ENCODE measurements around the gene USP5. TPM values are rescaled to one million over a fixed set of nuclear protein-coding genes. Genes with fewer than 3 reads are reported as not detected.

The USP5 gene
- total RNA-seq, 4 donors from 2014 or later, result 50.6 to 60.0 (median 54.0) TPM

- Histone ChIP-seq H3K27me3 (peaks cover 0 to 10% (median 0%) of the 10 kb centered on the region in 4 donors), H3K36me3 (peaks cover 0 to 19% (median 0%) of the 10 kb centered on the region in 3 donors), H3K4me3 (no peak overlapping the region), H3K27ac (no peak overlapping the region), H3K4me1 (peaks cover 13 to 28% (median 14%) of the 10 kb centered on the region in 3 donors), H3K9me3 (no peaks in the 10 kb centered on the region)
- TF ChIP-seq POLR2A (IDR thresholded peaks at IDR 0.05) (no peak), CTCF (IDR thresholded peaks at IDR 0.05) (no peak)
- no peak for DNase-seq
- WGBS, 2 donors, result 82 to 91% methylated on average over 10 to 13 of the region's 15 CpGs
- intact Hi-C loops (cut with DNase I), result no loop called here
Observed at GRCh38 chr12:6912164-6912935, 60.4 kb downstream of the USP5 start.

GRCh38 chr12:6914246-6914946, 62.4 kb downstream of the USP5 start, which contains the start of gene ENO2:
TSS of gene ENO2 (plus strand) at chr12:6914580. CDS start at chr12:6915833, 1,253 bp downstream.
- H3K4me1 ChIP-seq, result peaks cover 13 to 28% (median 14%) of the 10 kb centered on the region in 3 donors
- H3K4me3 ChIP-seq, result peak within 1 kb of the TSS; percentile 50 to 77 (median 62)
- peak in 1 of 4 donors; percentile 47 for TF ChIP-seq POLR2A (IDR thresholded peaks at IDR 0.05)
- TF ChIP-seq CTCF (IDR thresholded peaks at IDR 0.05), result no peak
- no peaks in the 10 kb centered on the region for H3K9me3 ChIP-seq
- peak within 1 kb of the TSS; percentile 53 to 89 (median 80) for H3K27ac ChIP-seq
- H3K27me3 ChIP-seq, result peaks cover 0 to 10% (median 0%) of the 10 kb centered on the region in 4 donors
- DNase-seq, result no peak
- intact Hi-C loops (cut with DNase I), result no loop called here
- peaks cover 0 to 30% (median 0%) of the 10 kb centered on the region in 3 donors for H3K36me3 ChIP-seq
- WGBS, 2 donors, result 0 to 3% methylated on average over 11 to 55 of the region's 68 CpGs

- DNase-seq, result no peak
- Histone ChIP-seq H3K4me3 (peak overlapping the region; percentile 50 to 77 (median 62)), H3K9me3 (no peaks in the 10 kb centered on the region), H3K27me3 (peaks cover 0 to 10% (median 0%) of the 10 kb centered on the region in 4 donors), H3K4me1 (peaks cover 13 to 28% (median 14%) of the 10 kb centered on the region in 3 donors), H3K27ac (peak overlapping the region; percentile 53 to 89 (median 80)), H3K36me3 (peaks cover 0 to 33% (median 0%) of the 10 kb centered on the region in 3 donors)
- TF ChIP-seq POLR2A (IDR thresholded peaks at IDR 0.05), result no peak
- no peak for TF ChIP-seq CTCF (IDR thresholded peaks at IDR 0.05)
- intact Hi-C loops (cut with DNase I), result no loop called here
- WGBS, 2 donors, result 14 to 15% methylated on average over 17 of the region's 29 CpGs
Observed at GRCh38 chr12:6914947-6915788, 63.2 kb downstream of the USP5 start.

GRCh38 chr12:6915789-6916285, 63.9 kb downstream of the USP5 start:
- TF ChIP-seq CTCF (IDR thresholded peaks at IDR 0.05) (no peak), POLR2A (IDR thresholded peaks at IDR 0.05) (no peak)
- peaks cover 13 to 28% (median 14%) of the 10 kb centered on the region in 3 donors for H3K4me1 ChIP-seq
- H3K4me3 ChIP-seq, result peak overlapping the region in 2 of 4 donors; percentile 52 to 77
- peaks cover 0 to 10% (median 0%) of the 10 kb centered on the region in 4 donors for H3K27me3 ChIP-seq
- WGBS, 2 donors, result 66% methylated on average over 4 of the region's 14 CpGs; no CpG with 5 or more reads in 1 of the 2 donors
- no peak for DNase-seq
- H3K27ac ChIP-seq, result no peak overlapping the region
- intact Hi-C loops (cut with DNase I), result no loop called here
- no peaks in the 10 kb centered on the region for H3K9me3 ChIP-seq
- peaks cover 0 to 33% (median 0%) of the 10 kb centered on the region in 3 donors for H3K36me3 ChIP-seq

Other genes starting within 250 kb of the USP5 start
- 100 to 1,000 TPM; 116 to 165 (median 127) TPM for gene CHD4, start 244.8 kb upstream of the USP5 start, total RNA-seq
- 10 to 100 TPM; 12.8 to 46.0 (median 17.4) TPM for gene LPAR5, start 216.2 kb upstream of the USP5 start, total RNA-seq
- gene ACRBP, start 204.7 kb upstream of the USP5 start, total RNA-seq, result 1 to 10 TPM in 2 of 4 donors, under 1 TPM in 1, not detected in 1; 0.35 to 4.0 (median 3.2) TPM
- gene ING4, start 189.0 kb upstream of the USP5 start, total RNA-seq, result 10 to 100 TPM in 3 of 4 donors, 1 to 10 TPM in 1; 8.3 to 37.0 (median 26.9) TPM
- gene ZNF384, start 162.8 kb upstream of the USP5 start, total RNA-seq, result 10 to 100 TPM; 19.6 to 36.2 (median 26.8) TPM
- gene PIANP, start 151.3 kb upstream of the USP5 start, total RNA-seq, result under 1 TPM in 2 of 4 donors, not detected in 2; 0.11 to 0.19 TPM
- 10 to 100 TPM; 39.6 to 57.5 (median 49.1) TPM for gene COPS7A, start 128.1 kb upstream of the USP5 start, total RNA-seq
- gene MLF2, start 99.0 kb upstream of the USP5 start, total RNA-seq, result 100 to 1,000 TPM; 158 to 170 (median 162) TPM
- 100 to 1,000 TPM in 3 of 4 donors, 10 to 100 TPM in 1; 78.2 to 149 (median 123) TPM for gene PTMS, start 85.8 kb upstream of the USP5 start, total RNA-seq
- under 1 TPM in 3 of 4 donors, not detected in 1; 0.35 to 0.76 (median 0.50) TPM for gene LAG3, start 79.6 kb upstream of the USP5 start, total RNA-seq
- gene CD4, start 62.6 kb upstream of the USP5 start, total RNA-seq, result 10 to 100 TPM in 1 of 4 donors, 1 to 10 TPM in 3; 1.2 to 11.8 (median 5.0) TPM
- gene GPR162, start 30.3 kb upstream of the USP5 start, total RNA-seq, result 1 to 10 TPM in 3 of 4 donors, not detected in 1; 1.3 to 2.3 (median 1.5) TPM
- 1 to 10 TPM; 2.6 to 6.6 (median 4.4) TPM for gene P3H3, start 23.7 kb upstream of the USP5 start, total RNA-seq
- gene GNB3, start 11.2 kb upstream of the USP5 start, total RNA-seq, result under 1 TPM in 1 of 4 donors, not detected in 3; 0.76 TPM
- 10 to 100 TPM in 3 of 4 donors, 1 to 10 TPM in 1; 5.9 to 20.0 (median 12.8) TPM for gene CDCA3, start 864 bp upstream of the USP5 start, total RNA-seq
- 100 to 1,000 TPM; 547 to 938 (median 723) TPM for gene TPI1, start 15.4 kb downstream of the USP5 start, total RNA-seq
- gene SPSB2, start 21.2 kb downstream of the USP5 start, total RNA-seq, result 10 to 100 TPM in 1 of 4 donors, 1 to 10 TPM in 3; 4.3 to 15.8 (median 7.9) TPM
- 1 to 10 TPM; 2.3 to 5.9 (median 4.8) TPM for gene LRRC23, start 52.7 kb downstream of the USP5 start, total RNA-seq
- 1 to 10 TPM; 5.0 to 8.0 (median 5.5) TPM for gene ENO2, start 62.4 kb downstream of the USP5 start, total RNA-seq
- 10 to 100 TPM; 12.2 to 28.8 (median 22.2) TPM for gene ATN1, start 75.8 kb downstream of the USP5 start, total RNA-seq
- not detected for gene RNU7-1, start 91.7 kb downstream of the USP5 start, total RNA-seq
- gene C12orf57, start 91.9 kb downstream of the USP5 start, total RNA-seq, result 100 to 1,000 TPM; 110 to 377 (median 156) TPM
- 10 to 100 TPM; 11.0 to 29.7 (median 21.5) TPM for gene PTPN6, start 99.2 kb downstream of the USP5 start, total RNA-seq
- 100 to 1,000 TPM; 127 to 259 (median 241) TPM for gene PHB2, start 118.5 kb downstream of the USP5 start, total RNA-seq
- gene EMG1, start 118.8 kb downstream of the USP5 start, total RNA-seq, result 10 to 100 TPM; 16.1 to 39.5 (median 36.2) TPM
- 10 to 100 TPM; 27.5 to 46.3 (median 32.7) TPM for gene LPCAT3, start 166.3 kb downstream of the USP5 start, total RNA-seq
- gene C1S, start 208.6 kb downstream of the USP5 start, total RNA-seq, result 100 to 1,000 TPM in 2 of 4 donors, 10 to 100 TPM in 2; 25.2 to 375 (median 110) TPM
- 100 to 1,000 TPM in 2 of 4 donors, 10 to 100 TPM in 2; 22.8 to 297 (median 140) TPM for gene C1R, start 240.3 kb downstream of the USP5 start, total RNA-seq

Data from esophagus squamous epithelium (tissue), 5 donors.